HG03354 (cell line): ENCODE measurements around the gene TNFAIP8L3.
"Not testable (repeated sequence)": the region's sequence is repeated elsewhere in the genome, so short reads cannot be mapped to it uniquely, and the experiment has no call there.

Source experiments
- ATAC-seq: cut with Tn5 transposase; IDR thresholded peaks from one replicate; pipeline ENCODE4 v1.9.1; 2021; ENCODE audit warnings: mild to moderate bottlenecking; ENCODE audit not compliant: unreplicated experiment, poor library complexity, severe bottlenecking

Gene TNFAIP8L3

GRCh38 chr15:51069983-51070382 lies 24.7 kb downstream of the TNFAIP8L3 start:
- no peak for ATAC-seq

- no peak for ATAC-seq
These were observed 27.2 kb downstream of the TNFAIP8L3 start for GRCh38 chr15:51067510-51067909.

GRCh38 chr15:51065781-51066180 lies 28.9 kb downstream of the TNFAIP8L3 start:
- no peak for ATAC-seq

GRCh38 chr15:51065261-51065660 lies 29.4 kb downstream of the TNFAIP8L3 start:
- ATAC-seq = no peak

- ATAC-seq = no peak
These were observed 32.0 kb downstream of the TNFAIP8L3 start for GRCh38 chr15:51062736-51063135.

- ATAC-seq = no peak
These were observed 34.6 kb downstream of the TNFAIP8L3 start for GRCh38 chr15:51060030-51060673.

- ATAC-seq = no peak
These were observed 40.2 kb downstream of the TNFAIP8L3 start for GRCh38 chr15:51054535-51054934.

GRCh38 chr15:51053571-51053970 lies 41.1 kb downstream of the TNFAIP8L3 start:
- no peak for ATAC-seq

- no peak for ATAC-seq
These were observed 42.9 kb downstream of the TNFAIP8L3 start for GRCh38 chr15:51051776-51052175.

- ATAC-seq = no peak
These were observed 45.6 kb downstream of the TNFAIP8L3 start for GRCh38 chr15:51049081-51049480.

- ATAC-seq = no peak
These were observed 46.4 kb downstream of the TNFAIP8L3 start for GRCh38 chr15:51048308-51048707.

- ATAC-seq = no peak
These were observed 47.8 kb downstream of the TNFAIP8L3 start for GRCh38 chr15:51046799-51047449.

GRCh38 chr15:51046016-51046415 lies 48.7 kb downstream of the TNFAIP8L3 start:
- ATAC-seq = no peak

- no peak for ATAC-seq
These were observed 50.5 kb downstream of the TNFAIP8L3 start for GRCh38 chr15:51044037-51044727.

- no peak for ATAC-seq
These were observed 55.8 kb downstream of the TNFAIP8L3 start for GRCh38 chr15:51038974-51039319.

- ATAC-seq = no peak
These were observed 56.3 kb downstream of the TNFAIP8L3 start for GRCh38 chr15:51038162-51038973.

- ATAC-seq = not testable (repeated sequence)
These were observed 57.2 kb downstream of the TNFAIP8L3 start for GRCh38 chr15:51037474-51037873.

- no peak for ATAC-seq
These were observed 63.9 kb downstream of the TNFAIP8L3 start for GRCh38 chr15:51030649-51031316.

- ATAC-seq = no peak
These were observed 69.3 kb downstream of the TNFAIP8L3 start for GRCh38 chr15:51025454-51025846.
